NAMALWA (cell line): ENCODE measurements around the gene PLAC8.

ENCODE experiments used
- DNase-seq: peaks from one replicate; pipeline ENCODE4 v3.0.0-alpha.2; 2015; ENCODE audit warnings: low spot score

PLAC8 gene

DNA sequence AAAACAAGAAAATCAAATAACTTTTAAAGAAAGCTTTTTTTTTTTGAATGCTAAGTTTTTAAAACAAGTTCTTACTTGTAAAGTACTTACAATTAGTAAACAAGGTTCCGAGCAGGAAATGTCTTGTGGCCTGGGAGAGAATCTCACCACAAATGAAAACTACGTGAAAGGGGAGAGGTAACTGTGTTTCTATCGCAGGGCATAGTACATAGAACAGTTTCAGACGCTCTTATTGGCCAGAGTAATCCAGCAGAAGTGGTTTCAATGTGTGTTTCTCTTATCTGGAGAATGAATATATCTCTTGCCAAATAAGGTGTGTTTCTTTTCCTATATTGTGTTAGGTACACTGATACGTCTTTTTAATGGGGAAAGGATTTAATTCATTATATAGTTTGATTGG lies at the start of gene PLAC8:
TSS of gene PLAC8 (minus strand) at position 154 of the 400 bp plus-strand sequence. CDS start 6,808 bp downstream, outside the sequence.
- peak; percentile 90 for DNase-seq

GRCh38 chr4:83153417-83153816 lies 38.9 kb upstream of the PLAC8 start:
- no peak for DNase-seq

DNA sequence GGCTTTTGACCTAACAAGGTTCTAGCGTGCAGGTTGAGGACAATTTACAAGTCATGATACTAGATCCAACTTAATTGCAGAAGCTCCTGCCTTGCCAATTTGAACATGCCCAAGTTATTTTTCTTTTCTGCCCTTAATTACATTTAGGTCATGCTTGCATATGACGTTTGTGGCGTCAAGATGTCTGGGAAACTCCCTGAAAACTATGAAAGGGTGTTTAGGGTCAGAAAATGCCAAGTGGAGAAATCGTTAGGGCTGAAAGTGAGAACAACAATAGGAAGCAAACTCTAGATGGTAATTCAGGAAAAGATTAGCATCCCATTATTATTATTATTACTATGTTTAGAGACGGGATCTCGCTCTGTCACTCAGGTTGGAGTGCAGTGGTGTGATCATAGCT lies 38.2 kb upstream of the PLAC8 start:
- DNase-seq: no peak

DNA sequence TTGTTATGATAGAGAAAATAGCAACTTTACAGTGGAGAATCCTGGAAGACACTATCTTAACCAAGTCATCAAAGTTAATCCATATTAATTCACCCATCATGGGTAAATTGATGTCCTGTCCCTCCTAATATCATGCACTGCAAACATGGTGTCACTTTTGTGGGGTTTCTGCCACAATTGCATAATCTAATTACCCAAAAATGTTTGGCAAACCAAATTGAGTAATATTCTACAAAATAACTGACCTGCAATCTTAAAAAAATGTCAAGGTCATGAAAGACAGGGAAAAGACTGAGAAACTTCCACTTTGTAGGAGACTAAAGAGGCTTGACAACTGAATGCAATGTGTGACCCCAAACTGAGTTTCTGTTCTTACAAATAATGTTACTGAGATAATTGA lies 37.1 kb upstream of the PLAC8 start:
- no peak for DNase-seq

GRCh38 chr4:83150653-83151330 lies 36.3 kb upstream of the PLAC8 start:
- DNase-seq: no peak

- DNase-seq: no peak
These were observed 35.5 kb upstream of the PLAC8 start for GRCh38 chr4:83149865-83150652.

DNA sequence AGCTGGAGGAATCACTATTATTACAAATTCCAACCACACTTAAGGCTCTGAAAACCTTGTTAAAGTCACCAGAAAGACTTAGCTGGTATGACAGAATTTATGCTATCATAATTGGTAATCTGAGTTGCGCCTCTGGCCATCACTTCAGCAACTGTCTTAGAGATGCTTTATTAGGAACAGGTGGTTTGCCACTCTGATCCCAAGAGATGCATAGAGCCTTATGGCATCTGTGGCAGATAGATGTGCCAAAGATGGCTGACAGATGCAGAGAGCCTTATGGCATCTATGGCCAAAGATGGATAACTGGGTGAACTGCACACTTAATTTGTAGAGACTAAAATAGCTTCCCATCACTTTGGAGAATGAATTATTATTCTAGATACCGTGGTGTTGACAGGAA lies 32.3 kb upstream of the PLAC8 start:
- DNase-seq: no peak

DNA sequence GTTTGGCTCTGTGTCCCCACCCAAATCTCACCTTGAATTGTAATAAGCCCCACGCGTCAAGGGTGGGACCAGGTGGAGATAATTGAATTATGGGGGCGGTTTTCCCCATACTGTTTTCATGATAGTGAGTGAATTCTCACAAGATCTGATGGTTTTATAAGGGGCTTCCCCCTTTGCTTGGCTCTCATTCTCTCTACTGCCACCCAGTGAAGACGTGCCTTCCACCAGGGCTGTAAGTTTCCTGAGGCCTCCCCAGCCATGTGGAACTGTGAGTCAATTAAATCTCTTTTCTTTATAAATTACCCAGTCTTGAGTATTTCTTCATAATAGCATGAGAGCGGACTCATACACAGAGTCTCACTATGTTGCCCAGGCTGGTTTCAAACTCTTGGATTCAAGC lies 31.2 kb upstream of the PLAC8 start:
- peak; percentile 40 for DNase-seq

GRCh38 chr4:83139514-83140156 lies 25.1 kb upstream of the PLAC8 start:
- DNase-seq: no peak

GRCh38 chr4:83138946-83139345 lies 24.4 kb upstream of the PLAC8 start:
- no peak for DNase-seq

- DNase-seq: no peak
These were observed 17.5 kb upstream of the PLAC8 start for GRCh38 chr4:83132065-83132464.

GRCh38 chr4:83129264-83129663 lies 14.7 kb upstream of the PLAC8 start:
- DNase-seq: no peak

DNA sequence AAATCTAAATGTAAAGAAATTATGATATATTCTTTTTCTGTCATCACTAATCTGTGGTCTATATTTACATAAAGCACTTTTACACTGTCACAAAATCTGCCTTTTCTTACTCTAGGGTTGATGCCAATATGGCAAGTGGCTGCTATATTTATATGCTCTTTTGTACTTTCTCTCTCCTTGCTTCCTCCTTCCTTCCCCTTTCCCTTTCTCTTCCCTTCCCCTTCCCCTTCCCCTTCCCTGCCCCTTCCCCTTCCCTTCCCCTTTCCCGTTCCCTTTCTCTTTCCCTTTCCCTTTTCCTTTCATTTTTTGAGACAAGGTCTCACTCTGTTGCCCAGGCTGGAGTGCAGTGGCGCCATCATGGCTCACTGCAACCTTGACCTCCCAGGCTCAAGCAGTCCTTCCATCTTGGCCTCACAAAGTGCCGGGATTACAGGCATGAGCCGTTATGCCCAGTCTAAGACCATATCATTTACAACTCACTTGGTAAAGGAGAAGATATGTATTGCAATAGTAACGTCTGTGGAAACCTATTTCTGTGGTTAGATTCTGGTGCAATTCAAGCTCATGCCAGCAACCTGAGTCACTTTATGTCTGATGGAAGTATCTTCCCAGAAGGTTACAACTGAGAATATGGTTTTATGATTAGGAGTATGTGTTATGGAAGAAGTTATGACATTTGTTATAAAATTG lies 13.9 kb upstream of the PLAC8 start:
- DNase-seq: no peak

DNA sequence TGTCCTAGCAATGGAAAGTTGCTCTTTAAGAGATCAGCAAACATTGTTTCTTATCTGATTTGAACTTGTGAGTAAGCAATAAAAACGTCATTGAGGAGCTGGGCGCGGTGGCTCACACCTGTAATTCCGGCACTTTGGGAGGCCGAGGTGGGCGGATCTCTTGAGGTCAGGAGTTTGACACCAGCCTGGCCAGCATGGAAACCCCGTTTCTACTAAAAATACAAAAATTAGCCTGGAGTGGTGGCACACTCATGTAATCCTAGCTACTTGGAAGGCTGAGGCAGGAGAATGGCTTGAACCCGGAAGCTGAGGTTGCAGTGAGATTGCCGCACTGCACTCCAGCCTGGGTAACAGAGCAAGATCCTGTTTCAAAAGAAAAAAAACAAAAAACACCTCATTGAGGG lies 11.2 kb upstream of the PLAC8 start:
- no peak for DNase-seq

DNA sequence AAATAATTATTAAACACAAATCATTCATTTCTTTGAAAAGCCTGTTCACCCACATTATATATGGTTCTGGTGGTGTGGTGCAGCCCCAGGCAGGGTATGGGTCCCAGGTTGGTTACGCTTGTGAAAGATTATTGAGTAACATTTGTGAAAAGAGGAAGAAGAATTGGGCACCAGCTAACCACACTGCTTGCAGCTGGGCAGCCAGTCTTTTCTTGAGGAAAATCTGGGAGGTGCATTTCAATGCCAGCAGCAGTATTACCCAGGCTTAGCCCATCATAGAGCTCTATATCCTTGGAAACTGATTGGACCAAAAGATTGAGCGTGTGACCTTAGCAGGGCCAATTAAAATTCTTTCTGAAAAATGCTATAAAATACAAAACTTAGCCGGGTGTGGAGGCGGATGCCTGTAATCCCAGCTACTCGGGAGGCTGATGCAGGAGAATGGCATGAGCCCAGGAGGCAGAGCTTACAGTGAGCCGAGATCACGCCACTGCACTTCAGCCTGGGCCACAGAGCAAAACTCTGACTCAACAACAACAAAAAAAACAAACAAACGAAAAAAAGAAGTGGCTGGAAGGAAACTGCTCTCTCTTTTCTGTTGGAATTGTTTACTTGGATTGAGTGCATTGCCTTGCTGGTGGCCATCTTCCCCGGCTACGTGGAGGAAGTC lies 9.7 kb upstream of the PLAC8 start:
- peak; percentile 70 for DNase-seq

- DNase-seq: no peak
These were observed 6.7 kb upstream of the PLAC8 start for GRCh38 chr4:83121246-83121645.

DNA sequence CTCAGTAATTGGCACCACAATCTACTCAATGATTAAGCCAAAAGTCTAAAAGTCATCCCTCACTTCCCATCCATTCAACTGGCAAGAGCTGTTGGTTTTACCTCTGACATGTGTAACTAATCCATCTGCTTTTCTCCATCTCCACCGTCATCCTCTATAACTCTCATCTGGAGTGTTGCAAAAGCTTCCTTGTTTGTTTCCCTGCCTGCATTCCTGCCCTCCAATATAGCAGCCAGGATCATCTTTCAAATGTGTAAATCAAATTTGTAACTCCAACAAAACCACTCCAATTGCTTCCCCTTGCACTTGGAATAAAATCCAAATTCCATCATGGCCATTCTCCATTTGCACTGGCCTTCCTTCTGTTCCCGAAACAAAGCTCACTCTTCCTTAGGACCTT lies 4.3 kb upstream of the PLAC8 start:
- no peak for DNase-seq

- no peak for DNase-seq
These were observed 1.2 kb upstream of the PLAC8 start for GRCh38 chr4:83115656-83116285.

DNA sequence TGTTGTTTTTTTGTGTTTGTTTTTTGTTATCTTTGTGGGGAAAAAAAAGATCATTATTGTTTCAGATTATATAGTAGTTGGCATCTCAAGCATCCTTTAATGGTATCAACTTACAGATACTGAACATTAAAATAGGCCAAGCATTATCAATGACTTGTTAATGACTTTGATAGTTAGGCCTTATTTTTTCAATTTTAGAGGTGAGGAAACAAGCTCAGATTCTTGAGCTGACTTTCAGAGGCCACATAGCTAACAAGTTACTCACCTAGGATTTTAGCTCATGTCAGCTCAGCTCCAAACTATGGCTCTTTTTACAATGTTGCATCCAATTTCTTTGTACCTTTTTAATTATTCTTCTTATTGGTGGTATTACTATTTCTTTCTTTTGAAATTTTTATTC lies 471 bp upstream of the PLAC8 start:
- DNase-seq: no peak

- DNase-seq: no peak
These were observed 1.1 kb downstream of the PLAC8 start for GRCh38 chr4:83113429-83113786.

DNA sequence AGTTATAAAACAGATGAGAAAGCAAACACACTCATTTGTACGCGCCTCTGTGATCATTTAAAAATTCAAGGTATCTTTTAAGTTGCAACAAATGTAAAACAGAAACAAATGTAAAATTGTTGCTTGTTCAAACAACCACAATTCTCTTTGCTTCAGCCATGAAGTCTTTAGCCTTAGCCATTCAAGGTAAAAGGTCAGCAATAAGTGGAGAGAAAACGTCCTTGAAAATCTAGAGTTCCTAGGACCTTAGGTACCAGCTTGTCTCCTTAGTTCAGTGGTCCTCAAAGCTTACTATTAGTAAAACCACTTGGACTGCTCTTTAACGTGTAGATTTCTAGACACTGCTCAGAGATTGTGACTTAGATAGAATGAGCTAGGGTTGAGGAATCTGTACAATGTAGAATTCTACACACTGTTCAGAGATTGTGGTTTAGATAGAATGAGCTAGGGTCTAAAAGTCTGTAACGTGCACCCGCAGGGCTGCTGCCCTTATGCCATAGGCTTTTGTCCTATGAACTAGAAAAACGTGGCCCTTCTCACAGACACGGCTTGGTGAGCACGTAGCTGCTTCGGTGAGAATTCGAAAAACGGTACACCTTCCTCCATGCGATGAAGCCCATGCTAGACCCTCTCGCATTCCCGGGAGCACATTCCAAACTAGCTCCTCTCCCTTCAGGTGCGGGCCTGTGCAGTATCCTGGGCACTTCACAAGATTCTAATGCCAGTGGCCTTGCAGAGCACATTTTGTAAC lies 1.7 kb downstream of the PLAC8 start:
- DNase-seq: peak; percentile 83
